Endothelial cell of hepatic sinusoid (primary cell): ENCODE measurements around the gene BMPR1B.

ENCODE experiments used
- in situ Hi-C: cut with HindIII; loops from 2 replicates; pipeline ENCODE4 v1.10.0; 2017; ENCODE audit warnings: low sequenced_read_pairs

The BMPR1B gene

DNA sequence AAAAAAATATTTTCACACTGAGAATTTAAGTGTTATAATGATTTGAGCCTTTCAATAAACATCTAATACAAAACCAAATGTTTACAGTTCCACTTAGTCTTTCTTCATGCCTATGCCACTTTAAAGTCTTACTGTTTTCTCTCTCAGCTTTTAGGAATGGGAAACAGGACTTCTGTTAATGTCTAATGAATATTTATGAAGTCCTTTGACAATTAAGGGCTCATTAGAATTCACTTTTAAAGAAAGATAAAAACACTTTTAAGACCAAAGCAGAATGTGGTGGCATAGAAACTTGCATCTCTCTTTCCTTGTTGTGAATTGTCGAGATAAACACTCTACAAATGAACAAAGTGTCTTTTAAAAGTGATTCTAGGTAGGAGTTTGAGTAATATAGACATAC is 315.9 kb downstream of the BMPR1B start:
- in situ Hi-C loops = no loop called here

DNA sequence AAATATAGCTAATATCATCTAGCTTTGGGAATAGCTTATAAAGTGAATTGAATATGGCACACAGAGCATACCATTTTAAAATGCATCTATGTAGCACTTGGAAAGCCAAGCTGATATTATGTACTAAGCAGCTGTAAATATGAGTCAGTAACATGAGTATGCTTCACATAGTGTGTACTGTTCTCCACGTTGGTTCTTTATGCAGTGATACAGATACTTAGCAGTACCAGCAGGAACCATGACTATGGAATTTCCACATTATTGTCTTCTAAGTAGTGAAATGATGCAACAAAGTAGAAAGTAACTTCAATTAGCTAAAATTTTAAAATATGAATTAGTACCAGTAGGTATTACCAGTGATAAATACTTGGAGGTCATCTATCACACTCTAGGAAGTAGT is 320.1 kb downstream of the BMPR1B start:
- in situ Hi-C loops = no loop called here

DNA sequence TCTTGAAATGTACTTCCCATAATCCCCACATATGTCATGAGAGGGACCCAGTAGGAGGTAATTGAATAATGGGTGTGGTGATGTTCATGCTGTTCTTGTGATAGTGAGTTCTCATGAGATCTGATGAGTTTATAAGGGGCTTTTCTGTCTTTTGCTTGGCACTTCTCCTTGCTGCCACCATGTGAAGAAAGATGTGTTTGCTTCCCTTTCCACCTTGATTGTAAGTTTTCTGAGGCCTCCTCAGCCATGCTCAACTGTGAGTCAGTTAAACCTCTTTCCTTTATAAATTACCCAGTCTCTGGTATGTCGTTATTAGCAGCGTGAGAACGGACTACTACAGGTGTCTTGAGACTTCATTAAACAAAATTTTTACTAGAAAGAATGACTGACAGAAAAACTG is 323.2 kb downstream of the BMPR1B start:
- in situ Hi-C loops = no loop called here

DNA sequence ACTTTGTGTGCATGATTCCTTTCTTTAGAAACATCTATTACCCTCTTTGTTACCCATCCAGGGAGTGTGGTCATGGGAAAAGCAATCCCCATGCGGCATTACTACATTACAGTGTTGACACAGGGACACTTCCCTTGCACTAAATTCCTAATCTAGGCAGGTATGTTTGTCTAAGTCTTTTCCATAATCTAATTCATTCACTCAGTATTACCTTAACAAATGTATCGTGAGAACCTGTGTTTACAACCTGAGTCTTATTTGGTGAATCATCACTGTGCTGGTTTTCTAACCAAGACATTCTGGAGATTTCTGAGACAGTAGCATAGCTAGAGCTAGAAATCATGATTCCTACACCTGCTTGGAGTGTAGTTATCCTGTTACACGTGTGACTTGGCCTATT is 326.8 kb downstream of the BMPR1B start:
- in situ Hi-C loops = no loop called here

DNA sequence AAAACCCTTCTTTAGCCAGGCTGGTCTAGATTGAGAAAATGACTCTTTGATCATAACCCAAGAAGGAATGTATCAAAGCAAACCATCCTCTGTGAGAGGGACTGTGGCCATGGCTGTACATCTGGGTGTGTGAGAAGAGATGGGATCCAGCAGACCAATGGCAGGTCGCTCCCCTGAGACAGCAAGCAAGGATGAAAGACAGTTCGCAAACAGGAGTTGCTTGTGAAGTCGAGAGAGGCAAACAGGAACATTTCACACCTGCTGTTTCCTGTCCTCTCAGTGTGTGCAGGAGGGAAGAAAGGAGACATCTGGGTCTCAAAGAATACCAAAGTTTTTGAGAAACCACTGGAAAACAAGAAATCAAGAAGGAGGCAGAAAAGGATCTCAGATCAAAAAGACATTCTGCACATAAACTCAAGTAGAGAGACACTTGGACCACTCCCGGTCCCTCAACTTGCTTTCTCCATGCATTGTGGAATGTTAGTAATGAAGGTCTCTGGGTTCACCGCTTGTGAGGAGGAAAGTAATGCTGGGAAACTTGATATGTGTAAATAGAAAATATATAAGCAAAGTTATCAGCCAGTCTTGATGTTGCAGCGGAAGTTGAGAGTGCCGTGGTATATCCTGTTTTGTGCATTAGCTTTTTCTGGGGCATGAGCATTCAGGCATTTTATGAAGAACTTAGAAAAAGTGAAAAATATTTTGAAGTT is 327.5 kb downstream of the BMPR1B start:
- in situ Hi-C loops = no loop called here

DNA sequence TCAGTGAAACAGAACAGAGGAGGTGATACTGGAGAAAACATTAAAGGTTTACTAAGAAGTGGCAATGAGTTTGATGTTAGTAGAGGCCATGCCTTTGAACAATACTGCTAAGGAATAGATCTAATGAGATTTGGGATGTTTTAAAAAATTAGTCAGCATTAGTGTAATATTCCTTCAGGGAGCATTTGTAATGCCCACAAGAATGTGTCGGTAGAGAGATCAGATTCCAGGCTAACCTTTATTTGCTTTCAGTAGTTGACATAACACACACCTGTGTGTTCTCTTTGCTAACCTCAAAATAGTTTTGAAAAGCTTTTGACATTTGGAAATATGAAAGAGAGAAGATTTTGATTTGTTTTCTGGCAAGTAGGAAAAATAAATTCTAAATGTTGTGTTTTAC is 328.8 kb downstream of the BMPR1B start:
- in situ Hi-C loops = no loop called here

DNA sequence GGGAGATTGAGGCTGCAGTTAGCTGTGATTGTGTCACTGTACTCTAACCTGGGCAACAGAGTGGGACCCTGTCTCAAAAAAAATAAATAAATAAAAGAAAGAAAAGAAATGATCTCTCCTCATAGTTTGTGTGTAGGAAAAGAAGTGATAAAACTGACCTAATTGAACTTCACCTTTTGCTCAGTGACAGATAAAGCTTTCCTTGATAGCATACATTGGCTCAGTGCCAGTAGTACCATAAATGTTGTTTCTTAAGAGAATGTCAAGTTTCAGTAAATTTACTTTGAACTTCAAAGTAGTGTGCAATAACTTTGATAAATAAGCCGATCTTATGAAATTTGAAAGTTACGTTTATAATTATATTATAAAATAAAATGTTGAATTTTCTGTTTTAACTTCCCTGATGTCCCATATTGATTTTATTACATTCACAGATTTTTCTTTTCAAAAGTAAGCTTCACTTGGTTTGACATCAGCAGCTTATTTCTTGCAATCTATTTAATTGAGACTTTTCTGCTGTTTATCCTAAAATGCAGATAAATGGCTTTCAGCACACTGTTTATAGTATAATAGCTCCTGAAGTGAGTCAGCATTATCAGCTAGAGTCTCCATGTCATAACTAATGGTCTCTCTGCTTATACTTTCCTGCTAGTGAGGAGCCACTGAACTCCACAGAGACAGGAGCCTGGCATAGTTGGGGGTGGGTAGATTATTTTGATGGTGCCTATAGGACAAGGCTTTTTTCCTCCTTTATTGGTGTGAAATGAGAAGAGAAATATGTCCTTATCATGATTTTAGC is 330.1 kb downstream of the BMPR1B start:
- in situ Hi-C loops = no loop called here

DNA sequence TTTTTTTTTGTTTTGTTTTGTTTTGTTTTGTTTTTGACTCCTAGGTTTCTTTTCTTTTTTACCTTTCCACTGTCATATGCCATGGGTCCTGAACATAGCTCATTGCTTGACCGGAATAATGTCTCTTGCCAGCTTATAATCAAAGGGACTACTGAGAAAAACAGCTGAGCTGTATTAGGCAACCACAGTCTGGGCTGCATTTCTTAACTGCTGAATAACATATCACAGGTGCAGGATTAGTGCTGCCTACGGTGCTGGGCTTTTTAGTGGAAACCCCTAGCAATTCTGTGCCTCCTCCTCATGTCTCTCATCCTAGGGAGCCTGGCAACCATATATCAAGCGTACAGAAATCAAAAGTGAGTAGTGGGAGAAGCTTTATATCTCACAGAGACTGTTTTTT is 333.5 kb downstream of the BMPR1B start:
- in situ Hi-C loops = no loop called here

DNA sequence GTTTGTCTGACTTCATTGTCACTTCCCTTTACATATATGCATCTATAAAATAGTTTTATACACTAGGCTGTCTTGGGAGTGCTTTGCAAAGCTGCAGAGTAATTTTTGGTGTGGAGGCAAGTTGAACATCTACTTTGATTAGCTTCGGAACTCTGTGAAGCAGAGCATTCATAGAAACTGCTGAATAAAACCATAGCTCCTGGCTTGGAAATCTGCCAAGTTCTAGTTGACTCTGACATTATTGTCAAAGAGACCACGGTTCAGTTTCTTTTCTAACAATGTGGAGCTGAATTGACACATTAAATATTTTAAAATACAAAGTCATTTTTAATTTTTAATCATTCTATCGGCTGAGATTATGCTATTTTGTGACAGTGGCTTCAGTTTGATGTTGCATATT is 335.0 kb downstream of the BMPR1B start:
- in situ Hi-C loops = no loop called here

DNA sequence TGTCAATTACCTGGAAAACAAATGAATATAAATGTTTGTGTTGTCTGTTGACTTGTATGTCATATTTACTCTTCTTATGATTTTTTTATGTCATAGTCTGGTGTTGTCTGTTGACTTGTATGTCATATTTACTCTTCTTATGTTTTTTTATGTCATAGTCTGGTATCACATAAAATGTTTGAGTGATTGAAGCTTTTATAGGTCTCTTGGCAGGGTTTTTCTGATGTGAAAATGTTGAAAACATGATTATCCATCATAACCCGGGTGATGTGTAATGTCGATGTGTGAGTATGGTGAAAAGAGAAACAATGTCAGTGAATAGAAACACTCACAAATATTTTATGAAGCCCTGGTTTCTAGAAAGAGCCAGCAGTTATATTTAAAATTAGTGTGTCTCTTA is 335.7 kb downstream of the BMPR1B start:
- in situ Hi-C loops = no loop called here

DNA sequence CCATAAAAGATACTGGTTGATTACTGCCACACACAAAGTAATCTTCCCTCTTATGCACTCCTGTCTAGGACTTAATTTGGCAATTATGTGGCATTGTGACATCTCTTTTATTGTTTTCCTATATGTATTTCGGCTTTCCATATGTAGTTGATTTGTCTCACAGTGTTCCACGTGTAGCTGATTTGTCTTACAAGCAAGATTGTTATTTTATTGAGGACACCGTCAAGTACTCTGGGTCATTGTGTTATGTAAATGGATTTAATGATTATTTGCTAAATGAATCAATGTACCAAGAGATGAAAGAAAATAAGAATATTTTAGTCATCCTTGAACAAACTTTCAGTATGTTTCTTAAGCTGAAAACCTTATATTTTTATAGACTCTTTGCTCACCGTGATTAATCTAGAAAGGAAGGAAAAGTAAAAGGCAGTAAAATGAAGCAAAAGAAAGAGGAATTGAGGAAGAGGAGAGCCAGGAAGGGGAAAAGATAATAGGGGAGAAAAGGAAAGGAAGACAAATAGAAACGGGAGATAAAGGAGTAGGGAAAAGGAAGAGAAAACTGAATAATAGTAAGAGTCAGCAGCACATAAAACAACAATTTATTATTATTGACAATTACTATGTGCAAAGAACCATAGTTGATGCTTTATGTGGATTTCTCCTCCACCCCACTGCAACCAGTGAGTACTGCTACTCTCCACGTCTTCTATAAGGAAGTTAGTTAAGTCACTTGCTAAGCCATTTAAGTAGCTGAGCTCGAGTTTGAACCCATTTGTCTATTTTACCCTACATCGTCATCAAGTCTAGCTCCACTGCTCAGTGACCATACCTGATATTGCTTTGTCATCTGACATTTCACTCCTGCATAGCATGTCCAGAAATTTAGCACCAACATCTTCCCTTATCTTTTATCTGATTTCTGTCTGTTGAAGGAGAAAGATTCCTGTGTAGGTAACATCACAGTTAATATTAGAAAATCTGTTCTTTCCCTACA is 336.5 kb downstream of the BMPR1B start:
- in situ Hi-C loops = no loop called here

DNA sequence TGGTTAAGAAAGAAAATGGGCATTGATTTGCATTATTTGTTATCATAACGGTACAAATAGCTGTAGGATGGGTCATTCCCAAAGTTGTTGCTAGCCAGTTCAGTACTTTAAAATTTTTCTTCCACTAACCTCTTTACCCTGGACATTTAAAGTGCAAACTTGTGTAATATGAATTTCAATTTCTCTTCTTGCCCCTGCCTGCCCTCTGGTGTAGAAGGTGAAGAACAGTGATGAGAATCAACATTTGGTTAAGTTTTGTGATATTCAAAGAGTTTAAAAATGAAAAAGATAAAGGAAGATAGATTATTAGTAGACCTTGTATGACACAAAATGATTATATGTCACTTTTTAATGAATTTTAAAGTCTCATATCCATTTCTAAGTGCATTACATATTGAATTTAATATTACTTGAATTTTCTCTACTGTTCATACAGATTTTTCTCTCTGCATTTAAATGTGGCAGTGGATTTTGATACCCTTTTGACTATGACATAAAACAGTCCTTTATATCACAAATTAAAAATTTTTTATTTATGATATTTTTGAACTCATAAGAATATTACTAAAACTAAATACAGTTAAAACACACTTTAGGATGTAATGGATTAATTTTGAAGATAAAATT is 337.7 kb downstream of the BMPR1B start:
- in situ Hi-C loops = no loop called here

DNA sequence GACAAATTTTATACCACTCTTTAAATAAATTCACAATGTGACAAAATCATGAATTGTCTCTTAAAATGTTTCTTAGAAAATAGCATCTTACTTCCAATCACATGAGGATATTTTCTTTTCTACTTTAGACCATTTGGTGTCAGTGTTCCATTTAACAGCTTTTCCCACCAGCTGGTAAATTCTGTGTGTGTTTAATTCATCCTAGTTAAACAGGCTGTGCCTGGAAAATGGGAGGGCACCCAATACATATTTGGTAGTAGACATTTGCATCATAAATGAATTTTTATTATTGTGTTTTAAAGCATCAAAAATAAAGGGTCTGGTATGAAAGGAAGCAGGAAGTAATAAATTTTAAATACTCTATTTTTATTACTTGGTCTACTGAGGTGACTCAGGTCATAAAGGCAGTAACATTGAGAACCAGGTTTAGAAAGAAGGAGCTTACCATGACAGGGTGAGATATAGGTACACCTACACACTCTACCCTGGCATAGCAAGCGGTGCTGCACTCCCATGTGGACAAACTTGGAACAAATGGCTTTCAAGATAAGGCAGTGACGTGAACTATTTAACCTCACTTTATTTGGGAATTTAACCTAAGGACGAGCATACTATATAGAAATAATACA is 344.5 kb downstream of the BMPR1B start:
- in situ Hi-C loops = no loop called here

DNA sequence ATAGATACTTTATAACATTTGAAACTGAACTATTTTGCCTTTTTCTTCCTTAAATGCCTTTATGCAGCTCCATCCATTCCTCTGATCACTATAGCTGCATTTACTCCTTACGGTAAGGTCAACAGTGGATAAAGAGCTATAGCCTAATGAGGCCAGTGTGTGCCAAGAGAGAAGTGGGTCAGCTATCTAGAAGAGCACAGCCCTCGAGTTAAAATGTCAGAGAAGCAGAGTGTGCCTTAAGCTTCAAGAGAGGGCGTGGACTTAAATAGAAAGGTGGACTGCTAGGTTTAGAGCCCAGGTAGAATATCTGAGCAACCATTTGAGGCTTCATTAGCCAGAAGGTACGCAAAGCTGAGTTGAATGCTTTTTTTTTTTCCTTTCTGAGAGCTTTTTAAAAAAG is 347.4 kb downstream of the BMPR1B start:
- in situ Hi-C loops = no loop called here

DNA sequence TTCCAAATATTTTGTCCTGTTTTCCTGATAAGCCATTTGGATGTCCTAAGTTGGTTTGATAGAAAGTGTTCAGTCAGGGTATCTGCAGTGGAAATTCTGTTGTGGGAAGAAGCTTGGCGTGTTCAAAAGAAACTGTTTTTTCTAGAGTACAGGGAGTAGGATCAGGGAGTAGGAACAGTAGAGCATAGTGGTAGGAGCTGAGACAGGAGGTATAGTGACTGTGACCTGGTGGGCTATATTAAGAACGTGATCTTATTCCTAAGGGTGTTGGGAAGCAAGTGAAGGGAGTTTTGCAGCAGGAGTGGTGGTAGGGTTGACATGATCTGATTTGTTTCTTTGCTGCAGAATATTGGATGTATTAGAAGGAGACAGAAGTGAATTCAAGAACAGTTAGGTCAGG is 348.2 kb downstream of the BMPR1B start:
- in situ Hi-C loops = no loop called here

DNA sequence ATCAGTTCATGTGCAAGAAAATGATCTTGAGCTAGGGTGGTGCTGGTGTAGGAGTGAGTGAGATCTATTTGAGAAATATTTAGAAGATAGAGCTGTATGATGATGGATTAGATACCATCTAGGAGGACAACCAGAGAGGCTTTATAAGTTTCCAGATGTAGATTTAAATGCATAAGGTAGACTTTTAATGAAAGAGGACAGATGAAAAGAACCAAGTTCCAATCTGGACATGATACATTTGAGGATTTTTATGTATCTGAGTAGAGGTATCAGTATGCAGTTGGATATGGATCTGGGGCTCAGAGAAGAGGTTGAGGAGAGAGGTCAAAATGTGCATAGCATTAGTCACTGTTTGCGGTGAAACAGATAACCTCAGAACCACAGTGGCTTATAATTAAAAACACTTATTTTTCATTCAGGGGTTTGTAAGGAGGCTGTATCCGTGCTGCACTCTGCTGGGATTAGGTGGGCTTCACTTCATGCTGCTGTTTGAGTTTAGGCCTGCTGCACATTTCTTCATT is 348.7 kb downstream of the BMPR1B start:
- in situ Hi-C loops = no loop called here

DNA sequence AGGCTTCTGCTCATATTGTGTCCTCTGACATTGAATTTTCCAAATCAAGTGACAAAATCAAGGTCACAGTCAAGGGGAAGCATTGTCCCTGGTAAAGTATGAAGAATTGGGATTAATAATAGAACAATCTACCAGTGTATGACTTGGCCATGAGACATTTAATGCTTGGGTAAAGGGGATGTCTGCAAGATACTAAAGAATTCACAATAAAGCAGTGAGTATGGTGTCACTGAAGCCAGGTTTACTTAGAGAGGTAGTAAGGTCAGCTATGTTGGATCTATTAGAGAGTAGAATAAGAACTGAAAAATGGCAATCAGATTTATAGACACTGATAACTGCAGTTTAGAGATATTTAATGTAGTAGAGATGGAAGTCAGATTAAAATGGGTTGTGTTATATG is 349.2 kb downstream of the BMPR1B start:
- in situ Hi-C loops = no loop called here

DNA sequence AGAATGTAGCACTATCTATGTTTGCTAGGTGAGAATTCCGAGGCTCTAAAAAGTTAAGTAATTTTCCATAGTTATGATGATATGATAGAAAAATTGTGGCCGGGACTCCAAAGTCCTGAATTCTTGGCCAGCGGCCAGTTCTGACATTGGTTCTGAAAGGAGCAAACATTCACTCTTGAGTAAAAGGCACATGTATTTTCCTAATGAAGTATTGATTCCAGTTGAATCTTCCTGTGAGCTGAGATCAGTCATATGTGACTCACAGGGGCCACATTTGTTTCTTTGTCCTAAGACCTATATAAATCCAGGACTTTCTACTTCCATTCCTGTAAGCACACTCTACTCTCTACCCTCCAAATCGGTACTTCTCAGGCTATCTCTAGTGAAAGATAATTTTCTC is 349.9 kb downstream of the BMPR1B start:
- in situ Hi-C loops = no loop called here

DNA sequence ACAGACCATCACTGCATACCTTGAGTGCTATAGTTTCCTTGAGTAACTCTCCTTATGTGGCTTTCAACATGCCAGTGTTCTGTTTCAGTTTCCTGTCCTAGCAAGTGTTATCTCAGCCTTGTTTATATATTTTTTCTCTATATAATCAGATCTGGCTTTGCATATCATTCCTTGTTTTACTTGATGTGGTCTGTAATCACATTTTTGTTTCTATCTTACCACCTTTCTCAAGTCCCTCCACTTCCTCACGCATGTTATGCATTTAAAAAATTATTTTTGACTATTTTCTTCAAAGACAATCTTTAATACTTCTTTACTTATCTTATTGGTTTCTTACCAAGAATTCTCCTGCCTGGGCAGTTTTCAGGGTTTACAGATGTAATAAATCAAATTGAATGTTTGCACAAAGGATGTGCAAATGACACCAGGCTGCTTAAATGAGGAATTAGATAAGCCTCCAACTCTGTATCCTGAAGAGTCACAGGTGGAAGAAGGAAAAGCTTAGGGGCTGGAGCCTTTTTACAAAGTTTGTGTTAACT is 351.2 kb downstream of the BMPR1B start:
- in situ Hi-C loops = no loop called here

DNA sequence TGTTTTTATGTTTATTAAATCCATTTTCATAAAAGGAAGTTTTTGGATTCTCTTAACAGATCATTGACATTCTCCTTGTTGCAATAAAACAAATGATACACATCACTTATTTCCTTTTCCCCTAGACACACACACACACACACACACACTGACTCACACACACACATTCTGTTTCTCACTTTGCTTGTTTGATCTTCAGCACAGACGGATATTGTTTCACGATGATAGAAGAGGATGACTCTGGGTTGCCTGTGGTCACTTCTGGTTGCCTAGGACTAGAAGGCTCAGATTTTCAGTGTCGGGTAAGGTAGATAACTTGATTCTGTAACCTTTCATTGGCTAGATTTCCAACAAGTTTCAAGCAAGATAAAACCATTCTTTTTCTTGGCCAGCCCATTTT is 356.8 kb downstream of the BMPR1B start:
- in situ Hi-C loops = no loop called here
